Activated CD4-positive, alpha-beta T cell treated with anti-CD3 and anti-CD28 coated beads, Interleukin-2, amount 50 U/mL, for 24 hours (primary cell): ENCODE measurements around the gene CFAP43.
"Not testable (repeated sequence)": the region's sequence is repeated elsewhere in the genome, so short reads cannot be mapped to it uniquely, and the experiment has no call there.

ENCODE experiments used
- DNase-seq, 2 donors: peaks; one replicate each; pipeline ENCODE4 v3.0.0-alpha.2; 2020; ENCODE audit warnings: low read depth in 1 of 2, low spot score in 1 of 2

The CFAP43 gene

GRCh38 chr10:104258209-104258608, 26.0 kb upstream of the CFAP43 start:
- DNase-seq, result no peak

- DNase-seq, result no peak
These were observed 25.1 kb upstream of the CFAP43 start for GRCh38 chr10:104257235-104257634.

GRCh38 chr10:104256335-104256961, 24.3 kb upstream of the CFAP43 start:
- DNase-seq, result no peak

- DNase-seq, result no peak
These were observed 23.3 kb upstream of the CFAP43 start for GRCh38 chr10:104255311-104255981.

- DNase-seq, result peak; percentile 24 to 46
These were observed 22.5 kb upstream of the CFAP43 start, which contains the start of gene GSTO1 for GRCh38 chr10:104254493-104255310. Gene GSTO1 (plus strand): TSS chr10:104254892. CDS start chr10:104254929, 37 bp downstream.

- no peak for DNase-seq
These were observed 21.6 kb upstream of the CFAP43 start for GRCh38 chr10:104253606-104254410.

- DNase-seq, result no peak
These were observed 20.9 kb upstream of the CFAP43 start for GRCh38 chr10:104253106-104253505.

GRCh38 chr10:104252368-104252767, 20.2 kb upstream of the CFAP43 start:
- no peak for DNase-seq

- no peak for DNase-seq
These were observed 19.3 kb upstream of the CFAP43 start for GRCh38 chr10:104251443-104251842.

- DNase-seq, result no peak
These were observed 18.2 kb upstream of the CFAP43 start for GRCh38 chr10:104250371-104250770.

- DNase-seq, result not testable (repeated sequence)
These were observed 16.8 kb upstream of the CFAP43 start for GRCh38 chr10:104248931-104249330.

GRCh38 chr10:104247513-104248146, 15.5 kb upstream of the CFAP43 start:
- DNase-seq, result no peak

GRCh38 chr10:104246976-104247375, 14.8 kb upstream of the CFAP43 start:
- no peak for DNase-seq

- DNase-seq, result no peak
These were observed 13.0 kb upstream of the CFAP43 start for GRCh38 chr10:104245066-104245632.

GRCh38 chr10:104243512-104243911, 11.3 kb upstream of the CFAP43 start:
- no peak for DNase-seq

- not testable (repeated sequence) for DNase-seq
These were observed 10.8 kb upstream of the CFAP43 start for GRCh38 chr10:104243009-104243408.

GRCh38 chr10:104242545-104242944, 10.4 kb upstream of the CFAP43 start:
- no peak for DNase-seq

GRCh38 chr10:104240078-104240477, 7.9 kb upstream of the CFAP43 start:
- DNase-seq, result no peak

- no peak for DNase-seq
These were observed 3.6 kb upstream of the CFAP43 start for GRCh38 chr10:104235801-104236200.

GRCh38 chr10:104234934-104235333, 2.8 kb upstream of the CFAP43 start:
- DNase-seq, result no peak
